Sigmoid colon (tissue), 3 donors: ENCODE data around the gene SH3RF3.

Source experiments
- POLR2A ChIP-seq, 2 donors: fragments of 450-650 bp; IDR thresholded peaks; one replicate each; pipeline ENCODE4 v1.6.1; 2016; ENCODE audit warnings: antibody characterized with exemption in 2 of 2, mild to moderate bottlenecking in 2 of 2, moderate library complexity in 2 of 2
- TF ChIP-seq, protein P1 (sequence below), 4 experiments: fragments of 450-650 bp in 3 of 4; fragments of 200-600 bp in 1 of 4; IDR thresholded peaks; one replicate each; pipeline ENCODE4 v1.5.1; 2016 to 2019; ENCODE audit warnings: antibody characterized with exemption in 4 of 4, mild to moderate bottlenecking in 3 of 4, moderate library complexity in 2 of 4

DNA sequence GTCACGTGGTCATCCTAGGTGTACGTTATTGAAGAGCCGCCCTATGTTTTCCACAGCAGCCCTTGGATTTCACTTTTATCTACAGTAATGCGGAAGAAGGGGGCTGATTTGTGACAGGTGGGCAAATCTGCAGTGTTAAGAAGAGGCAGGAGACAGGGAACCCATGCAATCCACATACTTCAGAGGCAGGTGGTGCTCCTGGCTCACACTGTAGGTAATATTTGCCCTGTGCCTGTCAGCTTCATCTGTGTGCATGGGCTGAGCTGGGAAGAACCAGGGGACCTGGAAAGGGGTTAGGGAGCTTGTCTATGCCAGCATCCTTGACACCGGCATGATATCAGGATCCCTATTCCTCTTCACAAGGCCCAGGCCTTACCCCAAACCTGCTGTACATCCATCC, 183.9 kb downstream of the SH3RF3 start:
- TF ChIP-seq, protein P1, sequence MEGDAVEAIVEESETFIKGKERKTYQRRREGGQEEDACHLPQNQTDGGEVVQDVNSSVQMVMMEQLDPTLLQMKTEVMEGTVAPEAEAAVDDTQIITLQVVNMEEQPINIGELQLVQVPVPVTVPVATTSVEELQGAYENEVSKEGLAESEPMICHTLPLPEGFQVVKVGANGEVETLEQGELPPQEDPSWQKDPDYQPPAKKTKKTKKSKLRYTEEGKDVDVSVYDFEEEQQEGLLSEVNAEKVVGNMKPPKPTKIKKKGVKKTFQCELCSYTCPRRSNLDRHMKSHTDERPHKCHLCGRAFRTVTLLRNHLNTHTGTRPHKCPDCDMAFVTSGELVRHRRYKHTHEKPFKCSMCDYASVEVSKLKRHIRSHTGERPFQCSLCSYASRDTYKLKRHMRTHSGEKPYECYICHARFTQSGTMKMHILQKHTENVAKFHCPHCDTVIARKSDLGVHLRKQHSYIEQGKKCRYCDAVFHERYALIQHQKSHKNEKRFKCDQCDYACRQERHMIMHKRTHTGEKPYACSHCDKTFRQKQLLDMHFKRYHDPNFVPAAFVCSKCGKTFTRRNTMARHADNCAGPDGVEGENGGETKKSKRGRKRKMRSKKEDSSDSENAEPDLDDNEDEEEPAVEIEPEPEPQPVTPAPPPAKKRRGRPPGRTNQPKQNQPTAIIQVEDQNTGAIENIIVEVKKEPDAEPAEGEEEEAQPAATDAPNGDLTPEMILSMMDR (IDR thresholded peaks at IDR 0.05) = no peak
- TF ChIP-seq POLR2A (IDR thresholded peaks at IDR 0.05) = no peak
